Activated CD8-positive, alpha-beta memory T cell treated with anti-CD3 and anti-CD28 coated beads, Interleukin-2, amount 50 U/mL, for 4 hours (primary cell): ENCODE measurements around the gene TSPAN9.
A peak's percentile ranks its signal among the peaks of the same experiment; 100 is the strongest.

Source experiments
- DNase-seq: peaks from one replicate; pipeline ENCODE4 v3.0.0-alpha.2; 2020

TSPAN9 gene

GRCh38 chr12:3129301-3130056 lies 52.3 kb downstream of the TSPAN9 start:
- no peak for DNase-seq

GRCh38 chr12:3130057-3130830 lies 53.1 kb downstream of the TSPAN9 start:
- DNase-seq, result no peak

GRCh38 chr12:3131129-3131528 lies 54.0 kb downstream of the TSPAN9 start:
- no peak for DNase-seq

- no peak for DNase-seq
Measured at GRCh38 chr12:3132636-3133404, 55.6 kb downstream of the TSPAN9 start.

GRCh38 chr12:3133405-3133783 lies 56.2 kb downstream of the TSPAN9 start:
- no peak for DNase-seq

- no peak for DNase-seq
Measured at GRCh38 chr12:3134126-3134525, 56.9 kb downstream of the TSPAN9 start.

GRCh38 chr12:3134526-3135135 lies 57.5 kb downstream of the TSPAN9 start:
- no peak for DNase-seq

- DNase-seq, result peak; percentile 24
Measured at GRCh38 chr12:3135522-3136461, 58.6 kb downstream of the TSPAN9 start.

- no peak for DNase-seq
Measured at GRCh38 chr12:3136641-3137267, 59.6 kb downstream of the TSPAN9 start.

- DNase-seq, result no peak
Measured at GRCh38 chr12:3137268-3137781, 60.1 kb downstream of the TSPAN9 start.

GRCh38 chr12:3137814-3138445 lies 60.8 kb downstream of the TSPAN9 start:
- DNase-seq, result no peak

GRCh38 chr12:3138941-3139511 lies 61.8 kb downstream of the TSPAN9 start:
- DNase-seq, result no peak

- no peak for DNase-seq
Measured at GRCh38 chr12:3139760-3140159, 62.6 kb downstream of the TSPAN9 start.

GRCh38 chr12:3140284-3140683 lies 63.1 kb downstream of the TSPAN9 start:
- no peak for DNase-seq

GRCh38 chr12:3141339-3142321 lies 64.5 kb downstream of the TSPAN9 start:
- no peak for DNase-seq

GRCh38 chr12:3142386-3142785 lies 65.2 kb downstream of the TSPAN9 start:
- DNase-seq, result no peak

GRCh38 chr12:3144495-3144894 lies 67.3 kb downstream of the TSPAN9 start:
- no peak for DNase-seq

- no peak for DNase-seq
Measured at GRCh38 chr12:3145033-3145432, 67.9 kb downstream of the TSPAN9 start.
